Fibroblast of mammary gland (primary cell): ENCODE data around the gene PIP5KL1.

Experiments
- DNase-seq: peaks from one replicate; pipeline ENCODE4 v3.0.0-alpha.2; 2010; ENCODE audit warnings: low read depth
- H3K4me3 ChIP-seq: 2 replicates; pipeline ENCODE4 v1.5.1; 2011; ENCODE audit warnings: low read depth, mild to moderate bottlenecking, low read length, moderate library complexity; ENCODE audit not compliant: control insufficient read depth
- CTCF ChIP-seq: conservative IDR thresholded peaks from 2 replicates; pipeline ENCODE4 v1.5.1; 2011; ENCODE audit warnings: low read depth, low read length, inconsistent platforms; ENCODE audit not compliant: control insufficient read depth, insufficient read depth

The PIP5KL1 gene

GRCh38 chr9:127870887-127871286 is 59.7 kb downstream of the PIP5KL1 start:
- no peak for TF ChIP-seq CTCF
- H3K4me3 ChIP-seq, result no peak overlapping the region
- DNase-seq, result no peak
